CD4-positive, alpha-beta T cell treated with Interleukin-6 at 100 ng/mL for 8 hours (primary cell): ENCODE data around the gene ZFAND5.

Experiments
- DNase-seq: peaks from one replicate; pipeline ENCODE4 v3.0.0-alpha.2; 2020; ENCODE audit warnings: mixed read lengths, low spot score

ZFAND5 gene

DNA sequence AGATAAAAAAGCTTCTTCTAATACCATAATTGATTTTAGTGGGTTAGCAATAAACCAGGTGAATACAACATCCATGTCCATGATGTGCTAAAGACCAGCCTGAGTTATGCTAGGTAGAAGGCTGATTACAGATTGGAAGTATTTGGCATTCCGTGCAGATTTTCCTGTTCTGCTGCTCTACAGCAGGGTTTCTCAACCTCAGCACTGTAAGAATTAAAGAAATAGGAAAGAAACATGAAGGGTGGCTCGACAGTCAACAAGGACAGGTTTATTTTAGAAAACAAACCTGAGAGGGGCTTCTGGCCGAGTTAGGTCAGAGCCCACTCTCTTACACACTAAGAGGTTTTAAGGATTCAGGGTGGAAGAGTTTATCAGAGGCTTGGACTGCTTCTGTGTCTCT is 42.3 kb downstream of the ZFAND5 start:
- no peak for DNase-seq

DNA sequence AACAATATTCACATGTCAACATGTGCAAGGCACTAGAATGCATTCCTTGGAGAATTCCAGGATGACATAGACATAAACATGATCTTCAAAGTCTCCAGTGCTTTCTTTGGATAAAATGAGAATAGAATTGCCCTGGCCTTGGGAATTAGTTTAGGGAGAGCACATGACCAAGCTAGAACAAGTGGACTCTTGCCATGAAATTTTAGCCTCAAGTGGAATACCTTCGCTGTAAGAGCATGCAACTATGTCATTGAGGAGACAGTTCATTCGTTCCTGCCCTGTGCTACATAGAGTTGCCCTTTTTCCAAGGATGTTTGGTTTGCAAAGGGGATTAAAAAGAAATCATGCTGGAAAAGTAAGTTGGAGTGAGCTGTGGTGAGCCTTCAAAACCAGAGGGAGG is 42.7 kb downstream of the ZFAND5 start:
- DNase-seq: no peak

DNA sequence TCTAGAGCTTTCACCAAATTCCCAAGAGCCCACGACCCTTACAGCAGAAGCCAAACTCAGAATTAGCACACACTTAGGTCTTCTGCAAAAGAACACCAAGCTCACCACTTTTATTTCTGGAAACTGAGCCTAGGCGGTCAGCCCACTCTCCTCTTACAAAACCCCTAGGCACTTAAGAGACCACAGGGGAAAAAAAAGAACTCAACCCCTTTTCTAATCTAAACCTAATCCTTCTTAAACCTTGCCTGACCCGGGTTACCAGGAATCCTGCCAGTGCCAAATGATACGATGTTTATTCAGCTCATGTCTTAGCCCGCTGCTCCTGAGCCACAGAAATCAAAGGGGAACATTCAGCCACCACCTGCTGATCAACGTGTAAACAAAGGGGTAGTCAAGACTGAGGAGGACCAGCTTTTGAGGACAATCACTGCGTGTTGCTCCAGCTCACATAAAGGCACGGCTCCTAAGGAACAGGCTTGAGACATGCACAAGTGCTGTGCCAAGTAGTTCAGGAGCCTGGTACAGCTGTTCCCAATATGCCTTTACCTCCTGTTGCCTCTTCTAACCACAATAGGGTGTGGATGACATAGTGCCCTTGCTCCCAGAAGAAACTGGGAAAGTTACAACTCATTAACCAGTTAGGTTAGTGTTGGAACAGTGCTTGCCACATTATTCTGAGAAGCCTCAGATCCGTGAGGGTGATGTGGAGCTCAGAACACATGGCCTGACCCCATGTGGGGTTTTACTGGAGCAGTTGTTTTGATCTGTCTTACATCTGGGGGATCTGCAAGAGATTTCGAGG is 49.3 kb downstream of the ZFAND5 start:
- DNase-seq: no peak

DNA sequence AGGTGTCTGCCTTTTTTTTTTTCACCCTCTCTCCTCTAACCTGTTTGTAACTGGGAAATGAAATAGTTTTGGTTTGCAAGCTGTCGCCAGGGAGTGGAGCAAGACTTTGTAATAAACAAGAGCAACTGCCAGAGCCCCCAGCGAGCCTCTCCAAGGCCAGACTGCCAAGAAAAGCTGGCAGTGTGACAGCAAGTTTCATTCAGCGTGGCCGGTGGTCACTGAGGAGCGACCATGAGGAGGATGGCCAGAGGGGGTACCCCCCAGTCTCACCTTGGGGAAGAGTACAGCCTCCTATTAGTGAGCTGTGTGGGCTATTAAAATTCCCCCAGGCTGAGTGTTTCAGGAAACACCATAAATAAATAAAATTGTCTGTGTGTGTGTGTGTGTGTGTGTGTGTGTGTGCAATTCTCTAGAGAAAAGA is 49.9 kb downstream of the ZFAND5 start:
- no peak for DNase-seq

DNA sequence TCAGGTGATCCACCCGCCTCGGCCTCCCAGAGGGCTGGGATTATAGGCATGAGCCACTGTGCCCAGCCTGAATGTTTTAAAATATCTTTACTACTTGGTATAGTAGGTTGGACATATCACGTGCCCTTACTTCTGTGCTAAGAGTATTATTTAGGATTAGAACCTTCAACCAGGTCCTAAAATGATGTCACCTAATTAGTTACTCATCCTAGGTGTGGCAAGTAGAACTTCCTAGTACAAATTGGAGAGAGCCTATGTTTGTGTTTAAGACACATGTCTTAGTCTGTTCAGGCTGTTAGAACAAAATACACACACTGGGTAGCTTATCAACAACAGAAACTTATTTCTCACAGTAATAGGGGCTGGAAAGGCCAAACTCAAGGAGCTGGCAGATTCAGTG is 51.5 kb downstream of the ZFAND5 start:
- no peak for DNase-seq

DNA sequence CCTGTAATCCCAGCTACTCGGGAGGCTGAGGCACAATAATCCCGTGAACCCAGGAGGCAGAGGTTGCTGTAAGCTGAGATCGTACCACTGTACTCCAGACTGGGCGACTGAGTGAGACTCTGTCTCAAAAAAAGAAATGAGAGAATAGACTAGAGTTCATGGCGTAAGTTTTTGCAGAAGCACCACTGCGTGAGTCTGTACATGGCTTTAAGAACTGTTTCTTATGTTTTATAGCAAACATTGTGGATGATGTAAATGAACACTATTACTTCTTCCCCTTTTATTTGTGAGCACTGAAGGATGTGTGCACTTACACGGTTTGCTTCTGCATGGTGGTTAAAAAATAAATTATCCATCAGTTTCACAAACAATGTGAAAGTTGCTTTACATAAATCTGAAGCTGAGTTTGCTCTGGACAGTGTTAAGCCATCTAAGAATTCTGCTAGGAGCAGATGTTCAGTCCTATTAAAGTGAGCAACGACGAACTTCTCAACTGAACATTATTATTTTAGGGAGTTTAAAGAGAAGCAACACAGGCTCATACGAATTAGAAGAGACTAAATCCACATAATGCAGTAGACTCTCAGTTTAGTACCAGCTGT is 52.5 kb downstream of the ZFAND5 start:
- DNase-seq: no peak

DNA sequence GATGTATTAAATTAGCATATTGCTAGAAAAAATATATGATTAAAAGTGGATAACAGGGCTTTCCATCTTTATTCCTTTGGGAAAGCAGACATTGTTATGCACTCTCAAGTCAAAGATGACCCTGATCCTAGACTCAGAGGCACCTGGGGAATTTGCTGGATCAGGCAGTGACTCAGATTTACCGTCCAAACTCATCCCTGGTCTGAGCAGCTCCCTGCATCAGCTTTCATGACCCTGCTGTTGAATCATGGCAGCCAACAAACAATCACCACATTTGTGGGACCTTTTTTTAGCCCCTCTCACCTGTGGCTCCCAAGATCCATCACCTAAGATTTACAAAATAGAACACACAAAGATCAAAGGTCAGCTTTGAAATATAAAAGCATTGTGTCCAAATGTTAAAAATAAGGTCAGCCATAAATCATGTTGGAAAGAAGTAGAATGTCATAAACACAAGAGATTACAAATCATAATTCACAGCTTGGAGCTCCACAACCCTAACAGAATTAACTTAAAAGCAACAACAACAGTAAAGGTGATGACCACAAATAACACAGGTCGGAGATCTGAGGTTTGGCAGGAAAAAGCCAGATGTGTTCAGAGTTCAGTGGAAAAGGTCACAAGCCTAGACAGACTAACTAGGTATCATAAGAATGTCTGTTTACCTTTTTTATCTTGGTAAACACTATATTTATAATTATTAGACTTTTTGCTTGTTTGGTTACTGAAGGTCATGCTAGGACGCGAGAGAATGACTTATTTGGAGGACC is 55.5 kb downstream of the ZFAND5 start:
- DNase-seq: no peak

DNA sequence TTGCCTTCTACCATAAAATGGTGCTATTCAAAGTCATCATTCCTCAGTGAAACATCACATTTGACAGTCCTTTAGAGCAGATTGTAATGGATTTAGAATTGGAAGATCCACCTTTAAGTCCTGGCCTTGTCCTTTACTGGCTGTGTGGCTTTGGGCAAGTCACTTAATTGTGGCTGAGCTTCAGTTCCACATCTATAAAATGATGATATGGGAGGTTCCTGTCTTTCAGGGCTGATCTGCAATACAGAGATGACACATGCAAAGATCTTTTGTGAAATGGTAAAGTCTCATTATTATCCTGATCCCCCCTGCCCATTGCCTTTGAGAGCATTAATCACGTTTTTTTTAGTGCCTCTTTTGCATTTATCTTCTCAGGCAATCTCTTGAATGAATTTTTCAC is 58.2 kb downstream of the ZFAND5 start:
- DNase-seq: no peak

DNA sequence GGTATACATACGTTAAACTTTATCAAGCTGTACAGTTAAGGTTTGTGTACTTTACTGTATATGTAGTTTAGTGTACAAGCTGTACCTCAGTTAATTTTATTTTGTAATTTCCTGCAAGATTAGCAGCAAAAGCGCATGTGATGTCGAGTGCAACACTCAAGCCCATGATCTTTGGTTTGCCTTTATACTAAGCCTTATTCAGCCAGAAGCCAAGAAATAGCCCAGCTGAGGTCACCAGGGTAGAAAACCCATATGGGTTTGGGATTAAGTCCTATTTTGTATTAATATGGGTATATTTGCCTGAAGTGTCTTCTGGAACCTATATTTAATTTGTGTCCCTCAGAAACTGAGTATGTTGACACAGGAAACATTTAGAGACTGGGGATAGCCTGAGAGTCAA is 59.3 kb downstream of the ZFAND5 start:
- DNase-seq: no peak

DNA sequence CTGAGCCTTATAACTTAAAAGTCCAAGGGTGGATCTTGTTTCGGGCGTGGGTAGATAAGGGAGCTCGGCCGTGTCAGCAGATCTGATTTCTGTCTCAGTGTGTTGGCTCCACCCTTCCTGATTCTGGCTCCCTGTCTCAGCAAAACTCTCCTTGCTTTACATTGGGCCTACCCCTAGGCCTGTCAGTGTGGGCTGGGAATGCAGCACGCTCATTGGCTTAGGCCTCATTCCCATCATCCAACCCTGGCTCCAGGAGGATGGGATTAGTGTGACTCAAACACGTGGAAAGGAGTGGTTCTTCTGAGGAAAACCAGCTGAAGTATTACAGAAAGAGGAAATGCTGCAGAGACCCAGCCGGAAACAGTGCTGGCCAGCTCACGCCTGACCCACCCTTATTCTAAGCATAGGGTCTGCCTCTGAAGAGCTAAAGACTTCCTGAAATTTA is 59.9 kb downstream of the ZFAND5 start:
- peak; percentile 23 for DNase-seq

DNA sequence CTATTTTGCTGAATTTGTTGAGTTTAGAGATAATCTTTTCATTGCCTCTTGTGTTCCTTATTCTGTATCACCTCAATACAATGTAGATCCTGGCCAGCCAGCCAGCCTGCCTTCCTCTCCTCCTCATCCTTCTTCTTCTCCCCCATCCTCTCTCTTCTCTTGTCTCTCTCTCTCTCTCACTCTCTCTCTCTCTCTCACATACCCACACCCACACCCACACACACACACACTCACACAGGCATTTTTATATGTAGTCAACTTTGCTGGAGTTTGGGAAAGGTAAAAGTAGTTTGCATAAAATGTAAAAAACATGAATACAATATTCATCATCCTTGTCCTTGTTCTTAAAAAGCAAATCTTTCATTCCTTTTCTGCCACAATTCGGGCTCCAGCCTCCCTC is 60.5 kb downstream of the ZFAND5 start:
- no peak for DNase-seq
